ENCODE data around the gene ERICH6B.

Gene ERICH6B

DNA sequence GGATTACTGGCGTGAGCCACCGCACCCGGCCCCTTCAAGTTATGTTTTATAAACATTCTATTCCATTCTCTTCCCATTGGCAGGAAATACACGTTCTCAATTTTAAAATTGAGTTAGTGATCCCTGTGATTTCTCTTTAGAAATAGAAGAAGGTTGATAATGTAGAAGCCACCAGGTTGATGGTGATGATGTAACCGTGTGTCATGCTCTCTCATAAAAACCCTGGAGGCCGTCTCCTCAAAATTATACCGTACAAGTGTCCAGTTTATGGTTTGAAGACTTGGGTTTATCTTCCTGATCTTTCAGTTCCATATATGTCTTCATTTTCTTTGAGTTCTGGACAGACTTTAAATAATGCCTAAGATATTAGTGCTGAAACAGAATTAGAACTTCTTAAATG is 118.6 kb downstream of the ERICH6B start:
- H3K4me1 ChIP-seq (ENCODE audit: control insufficient read depth, insufficient read depth, low read length): no peaks in the 10 kb centered on the region
- no peak overlapping the region for H3K9ac ChIP-seq (ENCODE audit: low read length)
- H3K27ac ChIP-seq (ENCODE audit: low read depth, low read length): no peak overlapping the region
- peaks cover 55% of the 10 kb centered on the region for H3K36me3 ChIP-seq (ENCODE audit: control insufficient read depth, insufficient read depth, low read length)
- H3K27me3 ChIP-seq (ENCODE audit: control insufficient read depth, insufficient read depth, low read length): no peaks in the 10 kb centered on the region
- H3K4me3 ChIP-seq (ENCODE audit: low read depth, low read length): no peak overlapping the region
- H3K9me3 ChIP-seq (ENCODE audit: control insufficient read depth, insufficient read depth, low read depth, low read length): no peaks in the 10 kb centered on the region

DNA sequence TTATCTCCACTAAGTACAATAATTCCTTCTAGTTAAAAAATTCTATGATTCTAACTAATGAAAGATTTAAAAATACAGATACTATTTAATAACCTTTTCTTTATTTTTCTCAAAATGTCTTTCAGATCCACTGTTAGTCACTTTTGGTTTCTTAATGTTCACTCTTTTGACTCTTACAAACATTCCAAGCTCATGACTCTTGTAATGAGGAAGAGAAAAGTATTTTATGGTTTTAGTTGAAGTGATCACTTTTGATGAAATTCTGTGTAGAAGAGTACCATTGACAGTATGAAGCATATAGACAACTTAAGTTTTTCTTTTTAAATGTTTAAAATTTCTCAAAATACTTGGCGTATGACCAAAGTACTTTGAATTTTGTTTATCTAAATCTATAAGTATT is 123.0 kb downstream of the ERICH6B start:
- H3K27ac ChIP-seq (ENCODE audit: low read depth, low read length): no peak overlapping the region

More for the DNA sequence above, 123.0 kb downstream of the ERICH6B start:
- H3K4me1 ChIP-seq (ENCODE audit: control insufficient read depth, insufficient read depth, low read length): no peaks in the 10 kb centered on the region
- H3K27me3 ChIP-seq (ENCODE audit: control insufficient read depth, insufficient read depth, low read length): no peaks in the 10 kb centered on the region
- no peak overlapping the region for H3K9ac ChIP-seq (ENCODE audit: low read length)
- no peak overlapping the region for H3K4me3 ChIP-seq (ENCODE audit: low read depth, low read length)
- no peaks in the 10 kb centered on the region for H3K9me3 ChIP-seq (ENCODE audit: control insufficient read depth, insufficient read depth, low read depth, low read length)
- H3K36me3 ChIP-seq (ENCODE audit: control insufficient read depth, insufficient read depth, low read length): peaks cover 55% of the 10 kb centered on the region
